Measurements from ENCODE around the gene TSSC4.

DNA sequence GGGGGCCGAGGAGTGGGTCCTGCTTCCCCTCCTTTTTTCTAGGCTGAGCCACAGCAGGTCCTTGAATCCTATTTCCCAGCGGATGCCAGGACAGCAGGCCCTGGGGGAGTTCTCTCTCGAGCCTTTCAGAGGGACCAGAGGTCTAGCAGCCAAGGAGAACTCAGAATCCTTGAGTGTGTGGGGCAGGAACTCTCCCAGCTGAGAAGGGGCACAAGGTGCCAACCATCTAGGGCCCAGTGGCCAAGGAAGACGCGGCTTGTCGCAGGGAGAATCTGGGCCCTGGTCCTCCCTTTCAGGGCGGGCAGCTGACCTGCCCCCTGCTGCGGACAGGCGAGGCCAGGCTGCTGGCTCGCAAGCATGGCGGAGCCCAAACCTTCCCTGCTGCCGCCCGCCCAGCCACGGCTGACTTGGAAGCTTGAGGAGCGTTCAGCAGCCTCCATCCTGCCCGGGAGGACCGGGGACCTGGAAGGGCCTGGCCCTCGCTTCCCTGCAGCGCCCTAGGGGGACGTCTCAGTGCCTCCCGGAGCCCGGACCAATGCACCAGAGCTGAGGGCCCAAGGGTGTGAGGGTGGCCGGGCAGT lies 972 bp upstream of the TSSC4 start:
- TF ChIP-seq, protein P1, sequence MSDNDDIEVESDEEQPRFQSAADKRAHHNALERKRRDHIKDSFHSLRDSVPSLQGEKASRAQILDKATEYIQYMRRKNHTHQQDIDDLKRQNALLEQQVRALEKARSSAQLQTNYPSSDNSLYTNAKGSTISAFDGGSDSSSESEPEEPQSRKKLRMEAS (IDR thresholded peaks at IDR 0.05): no peak
- TF ChIP-seq, protein P2, sequence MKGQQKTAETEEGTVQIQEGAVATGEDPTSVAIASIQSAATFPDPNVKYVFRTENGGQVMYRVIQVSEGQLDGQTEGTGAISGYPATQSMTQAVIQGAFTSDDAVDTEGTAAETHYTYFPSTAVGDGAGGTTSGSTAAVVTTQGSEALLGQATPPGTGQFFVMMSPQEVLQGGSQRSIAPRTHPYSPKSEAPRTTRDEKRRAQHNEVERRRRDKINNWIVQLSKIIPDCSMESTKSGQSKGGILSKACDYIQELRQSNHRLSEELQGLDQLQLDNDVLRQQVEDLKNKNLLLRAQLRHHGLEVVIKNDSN (IDR thresholded peaks at IDR 0.05): no peak
- no peak for TF ChIP-seq RAD21 (IDR thresholded peaks at IDR 0.05; ENCODE audit: low read depth)
- TF ChIP-seq TEAD4 (IDR thresholded peaks at IDR 0.05): no peak
- no peak for TF ChIP-seq EGR1 (IDR thresholded peaks at IDR 0.05)
- TF ChIP-seq, protein P3, sequence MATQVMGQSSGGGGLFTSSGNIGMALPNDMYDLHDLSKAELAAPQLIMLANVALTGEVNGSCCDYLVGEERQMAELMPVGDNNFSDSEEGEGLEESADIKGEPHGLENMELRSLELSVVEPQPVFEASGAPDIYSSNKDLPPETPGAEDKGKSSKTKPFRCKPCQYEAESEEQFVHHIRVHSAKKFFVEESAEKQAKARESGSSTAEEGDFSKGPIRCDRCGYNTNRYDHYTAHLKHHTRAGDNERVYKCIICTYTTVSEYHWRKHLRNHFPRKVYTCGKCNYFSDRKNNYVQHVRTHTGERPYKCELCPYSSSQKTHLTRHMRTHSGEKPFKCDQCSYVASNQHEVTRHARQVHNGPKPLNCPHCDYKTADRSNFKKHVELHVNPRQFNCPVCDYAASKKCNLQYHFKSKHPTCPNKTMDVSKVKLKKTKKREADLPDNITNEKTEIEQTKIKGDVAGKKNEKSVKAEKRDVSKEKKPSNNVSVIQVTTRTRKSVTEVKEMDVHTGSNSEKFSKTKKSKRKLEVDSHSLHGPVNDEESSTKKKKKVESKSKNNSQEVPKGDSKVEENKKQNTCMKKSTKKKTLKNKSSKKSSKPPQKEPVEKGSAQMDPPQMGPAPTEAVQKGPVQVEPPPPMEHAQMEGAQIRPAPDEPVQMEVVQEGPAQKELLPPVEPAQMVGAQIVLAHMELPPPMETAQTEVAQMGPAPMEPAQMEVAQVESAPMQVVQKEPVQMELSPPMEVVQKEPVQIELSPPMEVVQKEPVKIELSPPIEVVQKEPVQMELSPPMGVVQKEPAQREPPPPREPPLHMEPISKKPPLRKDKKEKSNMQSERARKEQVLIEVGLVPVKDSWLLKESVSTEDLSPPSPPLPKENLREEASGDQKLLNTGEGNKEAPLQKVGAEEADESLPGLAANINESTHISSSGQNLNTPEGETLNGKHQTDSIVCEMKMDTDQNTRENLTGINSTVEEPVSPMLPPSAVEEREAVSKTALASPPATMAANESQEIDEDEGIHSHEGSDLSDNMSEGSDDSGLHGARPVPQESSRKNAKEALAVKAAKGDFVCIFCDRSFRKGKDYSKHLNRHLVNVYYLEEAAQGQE (IDR thresholded peaks at IDR 0.05; ENCODE audit: low read depth): no peak
- TF ChIP-seq EP300 (IDR thresholded peaks at IDR 0.05; ENCODE audit: borderline replicate concordance): no peak; the same call in 1 of the 2 replicates
- TF ChIP-seq NFIC (IDR thresholded peaks at IDR 0.05): no peak
- TF ChIP-seq FOXM1 (IDR thresholded peaks at IDR 0.05; ENCODE audit: borderline replicate concordance, low read depth): no peak
- no peak for TF ChIP-seq CEBPB (IDR thresholded peaks at IDR 0.05)
